Stimulated activated CD4-positive, alpha-beta T cell treated with anti-CD3 and anti-CD28 coated beads, Interleukin-1b, Interleukin-23, amount 100 ng/mL, for 24 hours (primary cell): Measurements from ENCODE around the gene HECTD4.
"Not testable (repeated sequence)": the region's sequence is repeated elsewhere in the genome, so short reads cannot be mapped to it uniquely, and the experiment has no call there.

ENCODE experiments used
- DNase-seq, 4 experiments: peaks; one replicate each; pipeline ENCODE4 v3.0.0-alpha.2; 2020; ENCODE audit warnings: low read depth in 4 of 4, low spot score in 1 of 4

The HECTD4 gene

GRCh38 chr12:112406519-112407488, 24.6 kb upstream of the HECTD4 start:
- DNase-seq = no peak

GRCh38 chr12:112401903-112402498, 19.8 kb upstream of the HECTD4 start:
- no peak for DNase-seq

GRCh38 chr12:112401054-112401453, 18.8 kb upstream of the HECTD4 start:
- no peak for DNase-seq

GRCh38 chr12:112393328-112393727, 11.1 kb upstream of the HECTD4 start:
- no peak for DNase-seq

- DNase-seq = not testable (repeated sequence)
These were observed 7.9 kb upstream of the HECTD4 start for GRCh38 chr12:112389922-112390654.

- no peak for DNase-seq
These were observed 7.0 kb upstream of the HECTD4 start for GRCh38 chr12:112389228-112389627.

GRCh38 chr12:112386726-112387125, 4.5 kb upstream of the HECTD4 start:
- no peak for DNase-seq

- no peak for DNase-seq
These were observed 635 bp upstream of the HECTD4 start for GRCh38 chr12:112382866-112383265.

GRCh38 chr12:112381406-112381882, 787 bp downstream of the HECTD4 start:
- peak in 1 of 4 experiments; percentile 23 for DNase-seq

- DNase-seq = no peak
These were observed 1.4 kb downstream of the HECTD4 start for GRCh38 chr12:112380663-112381405.

- no peak for DNase-seq
These were observed 7.1 kb downstream of the HECTD4 start for GRCh38 chr12:112375105-112375504.

GRCh38 chr12:112374166-112374740, 8.0 kb downstream of the HECTD4 start:
- DNase-seq = no peak

- DNase-seq = no peak
These were observed 11.2 kb downstream of the HECTD4 start for GRCh38 chr12:112370868-112371510.

GRCh38 chr12:112370199-112370598, 12.0 kb downstream of the HECTD4 start:
- no peak for DNase-seq

- DNase-seq = no peak
These were observed 13.4 kb downstream of the HECTD4 start for GRCh38 chr12:112368856-112369255.

- DNase-seq = no peak
These were observed 14.3 kb downstream of the HECTD4 start for GRCh38 chr12:112367965-112368364.

- DNase-seq = no peak
These were observed 19.9 kb downstream of the HECTD4 start for GRCh38 chr12:112362310-112362709.

- no peak for DNase-seq
These were observed 21.0 kb downstream of the HECTD4 start for GRCh38 chr12:112361271-112361670.

- no peak for DNase-seq
These were observed 22.9 kb downstream of the HECTD4 start for GRCh38 chr12:112359290-112359689.

- DNase-seq = no peak
These were observed 25.0 kb downstream of the HECTD4 start for GRCh38 chr12:112357214-112357613.
